ENCODE measurements around the gene MAP3K4. TPM values are rescaled to one million over a fixed set of nuclear protein-coding genes. Genes with fewer than 3 reads are reported as not detected.

The MAP3K4 gene
- polyA plus RNA-seq, 3 donors, result 34.6 to 38.4 (median 36.7) TPM

- no peak for DNase-seq (ENCODE audit: low read depth in 3 of 3, low spot score in 2 of 3)
Observed at GRCh38 chr6:161035182-161035980, 43.8 kb downstream of the MAP3K4 start.

- DNase-seq (ENCODE audit: low read depth in 3 of 3, low spot score in 2 of 3), result no peak
Observed at GRCh38 chr6:161035981-161036263, 44.4 kb downstream of the MAP3K4 start.

GRCh38 chr6:161037873-161038228, 46.3 kb downstream of the MAP3K4 start:
- no peak for DNase-seq (ENCODE audit: low read depth in 3 of 3, low spot score in 2 of 3)

- no peak for DNase-seq (ENCODE audit: low read depth in 3 of 3, low spot score in 2 of 3)
Observed at GRCh38 chr6:161038229-161039031, 46.9 kb downstream of the MAP3K4 start.

- no peak for DNase-seq (ENCODE audit: low read depth in 3 of 3, low spot score in 2 of 3)
Observed at GRCh38 chr6:161041274-161041673, 49.7 kb downstream of the MAP3K4 start.

GRCh38 chr6:161044335-161044734, 52.8 kb downstream of the MAP3K4 start:
- DNase-seq (ENCODE audit: low read depth in 3 of 3, low spot score in 2 of 3), result no peak

GRCh38 chr6:161048641-161049040, 57.1 kb downstream of the MAP3K4 start:
- no peak for DNase-seq (ENCODE audit: low read depth in 3 of 3, low spot score in 2 of 3)

- DNase-seq (ENCODE audit: low read depth in 3 of 3, low spot score in 2 of 3), result no peak
Observed at GRCh38 chr6:161050134-161050765, 58.7 kb downstream of the MAP3K4 start.

GRCh38 chr6:161053103-161053502, 61.5 kb downstream of the MAP3K4 start:
- DNase-seq (ENCODE audit: low read depth in 3 of 3, low spot score in 2 of 3), result no peak

GRCh38 chr6:161054876-161055275, 63.3 kb downstream of the MAP3K4 start:
- no peak for DNase-seq (ENCODE audit: low read depth in 3 of 3, low spot score in 2 of 3)

- DNase-seq (ENCODE audit: low read depth in 3 of 3, low spot score in 2 of 3), result no peak
Observed at GRCh38 chr6:161056451-161056850, 64.9 kb downstream of the MAP3K4 start.

- DNase-seq (ENCODE audit: low read depth in 3 of 3, low spot score in 2 of 3), result no peak
Observed at GRCh38 chr6:161057103-161058091, 65.8 kb downstream of the MAP3K4 start.

- no peak for DNase-seq (ENCODE audit: low read depth in 3 of 3, low spot score in 2 of 3)
Observed at GRCh38 chr6:161058741-161059140, 67.2 kb downstream of the MAP3K4 start.

- no peak for DNase-seq (ENCODE audit: low read depth in 3 of 3, low spot score in 2 of 3)
Observed at GRCh38 chr6:161061576-161061975, 70.0 kb downstream of the MAP3K4 start.

- no peak for DNase-seq (ENCODE audit: low read depth in 3 of 3, low spot score in 2 of 3)
Observed at GRCh38 chr6:161064915-161065314, 73.3 kb downstream of the MAP3K4 start.

GRCh38 chr6:161066511-161066910, 74.9 kb downstream of the MAP3K4 start:
- DNase-seq (ENCODE audit: low read depth in 3 of 3, low spot score in 2 of 3), result no peak

- DNase-seq (ENCODE audit: low read depth in 3 of 3, low spot score in 2 of 3), result no peak
Observed at GRCh38 chr6:161067749-161068148, 76.2 kb downstream of the MAP3K4 start.

- no peak for DNase-seq (ENCODE audit: low read depth in 3 of 3, low spot score in 2 of 3)
Observed at GRCh38 chr6:161068321-161068741, 76.8 kb downstream of the MAP3K4 start.

GRCh38 chr6:161073930-161074329, 82.4 kb downstream of the MAP3K4 start:
- DNase-seq (ENCODE audit: low read depth in 3 of 3, low spot score in 2 of 3), result no peak

GRCh38 chr6:161074496-161075121, 83.0 kb downstream of the MAP3K4 start:
- DNase-seq (ENCODE audit: low read depth in 3 of 3, low spot score in 2 of 3), result no peak

Data from right renal cortex interstitium (tissue), 3 donors.